Breast epithelium (tissue), 4 donors: Measurements from ENCODE around the gene SBNO1. TPM values are rescaled to one million over a fixed set of nuclear protein-coding genes. Genes with fewer than 3 reads are reported as not detected.

Experiments
- DNase-seq, 2 donors: peaks; one replicate each; pipeline ENCODE4 v3.0.0-alpha.2; 2019; ENCODE audit warnings: low spot score in 2 of 2
- H3K27ac ChIP-seq, 2 donors: fragments of 200-600 bp; sonication (generic) in 1 of 2; one replicate each; pipeline ENCODE4 v1.5.1; 2016 to 2019; ENCODE audit warnings: mild to moderate bottlenecking in 1 of 2
- H3K27me3 ChIP-seq, 2 donors: fragments of 200-600 bp; sonication (generic) in 1 of 2; one replicate each; pipeline versions ENCODE4 v1.5.1 to v1.6.0; 2017 to 2019; ENCODE audit warnings: control low read depth in 1 of 2, mild to moderate bottlenecking in 1 of 2
- H3K36me3 ChIP-seq: fragments of 200-600 bp; one replicate; pipeline ENCODE4 v1.5.1; 2019
- H3K4me1 ChIP-seq, 2 donors: fragments of 200-600 bp; sonication (generic); one replicate each; pipeline ENCODE4 v1.5.1; 2016 to 2019; ENCODE audit warnings: control low read depth in 1 of 2
- H3K4me3 ChIP-seq, 3 donors: fragments of 200-600 bp; sonication (generic); 1 replicate in 2 of 3; 2 replicates in 1 of 3; pipeline ENCODE4 v1.5.1; 2016 to 2019; ENCODE audit warnings: mild to moderate bottlenecking in 3 of 3, moderate library complexity in 2 of 3
- H3K9me3 ChIP-seq, 2 donors: fragments of 200-600 bp; sonication (generic) in 1 of 2; one replicate each; pipeline ENCODE4 v1.5.1; 2016 to 2019; ENCODE audit warnings: control low read depth in 1 of 2
- CTCF ChIP-seq, 3 donors: fragments of 450-650 bp; IDR thresholded peaks; one replicate each; pipeline ENCODE4 v1.5.1; 2016 to 2017; ENCODE audit warnings: antibody characterized with exemption in 3 of 3, mild to moderate bottlenecking in 3 of 3, moderate library complexity in 3 of 3
- POLR2A ChIP-seq: fragments of 450-650 bp; IDR thresholded peaks from one replicate; pipeline ENCODE4 v1.6.1; 2016; ENCODE audit warnings: antibody characterized with exemption, mild to moderate bottlenecking, moderate library complexity
- POLR2AphosphoS5 ChIP-seq, 3 donors: sonication (generic); formaldehyde crosslinking; IDR thresholded peaks; one replicate each; pipeline ENCODE4 v1.6.1; 2017; ENCODE audit warnings: antibody characterized with exemption in 3 of 3
- intact Hi-C: fragments of 100-400 bp; cut with DNase I; formaldehyde crosslinking; loops from one replicate; pipeline ENCODE4 v1.15.1; 2023; ENCODE audit warnings: low total_unique reads
- total RNA-seq, 3 donors: library from RNA; depleted of rRNA; stranded (reverse); fragments of >200 nt; gene quantifications; one replicate each; pipeline ENCODE4 v1.1.0, GENCODE V29; 2016

Gene SBNO1
- total RNA-seq, 3 donors from 2014 or later: 20.3 to 31.0 (median 22.9) TPM

GRCh38 chr12:123390498-123391426 lies 26.1 kb upstream of the SBNO1 start:
- no peak for DNase-seq
- no peaks in the 10 kb centered on the region for H3K27me3 ChIP-seq
- H3K27ac ChIP-seq: peak overlapping the region; percentile 75 to 80
- no peaks in the 10 kb centered on the region for H3K9me3 ChIP-seq
- intact Hi-C loops: no loop called here
- H3K4me3 ChIP-seq: peak overlapping the region; percentile 63 to 77 (median 71)
- H3K36me3 ChIP-seq: no peaks in the 10 kb centered on the region
- H3K4me1 ChIP-seq: peaks cover 0 to 9% of the 10 kb centered on the region in 2 donors
- TF ChIP-seq CTCF (IDR thresholded peaks at IDR 0.05) (no peak), POLR2A (no peak), POLR2AphosphoS5 (IDR thresholded peaks at IDR 0.05) (no peak)

GRCh38 chr12:123389560-123390351 lies 25.1 kb upstream of the SBNO1 start:
- no peak for TF ChIP-seq POLR2A
- no peak for TF ChIP-seq CTCF (IDR thresholded peaks at IDR 0.05)
- no peak for TF ChIP-seq POLR2AphosphoS5 (IDR thresholded peaks at IDR 0.05)
- peak overlapping the region; percentile 63 to 77 (median 71) for H3K4me3 ChIP-seq
- peak overlapping the region; percentile 75 to 80 for H3K27ac ChIP-seq
- H3K4me1 ChIP-seq: peaks cover 3 to 9% of the 10 kb centered on the region in 2 donors
- intact Hi-C loops: loop anchor here (10.0 kb wide), 1 partner anchor 85 kb away; no protein-coding TSS in a partner anchor
- no peak for DNase-seq
- no peaks in the 10 kb centered on the region for H3K36me3 ChIP-seq
- H3K9me3 ChIP-seq: no peaks in the 10 kb centered on the region
- H3K27me3 ChIP-seq: no peaks in the 10 kb centered on the region

- intact Hi-C loops: loop anchor here (10.0 kb wide), 1 partner anchor 86 kb away; no protein-coding TSS in a partner anchor
- DNase-seq: no peak
- no peak for TF ChIP-seq POLR2A
- no peak for TF ChIP-seq POLR2AphosphoS5 (IDR thresholded peaks at IDR 0.05)
- TF ChIP-seq CTCF (IDR thresholded peaks at IDR 0.05): no peak
- Histone ChIP-seq H3K27ac (peak overlapping the region; percentile 75 to 95), H3K36me3 (no peaks in the 10 kb centered on the region), H3K27me3 (no peaks in the 10 kb centered on the region), H3K4me1 (peaks cover 6 to 9% of the 10 kb centered on the region in 2 donors), H3K9me3 (no peaks in the 10 kb centered on the region), H3K4me3 (peak overlapping the region; percentile 63 to 77 (median 71))
These were observed 24.4 kb upstream of the SBNO1 start for GRCh38 chr12:123388951-123389559.

- H3K4me3 ChIP-seq: peak overlapping the region; percentile 43 to 77 (median 71)
- DNase-seq: peak; percentile 69 to 71
- H3K36me3 ChIP-seq: no peaks in the 10 kb centered on the region
- intact Hi-C loops: loop anchor here (10.0 kb wide), 1 partner anchor 86 kb away; no protein-coding TSS in a partner anchor
- H3K9me3 ChIP-seq: no peaks in the 10 kb centered on the region
- H3K27me3 ChIP-seq: no peaks in the 10 kb centered on the region
- peak overlapping the region; percentile 82 to 95 for H3K27ac ChIP-seq
- TF ChIP-seq CTCF (IDR thresholded peaks at IDR 0.05) (no peak), POLR2AphosphoS5 (IDR thresholded peaks at IDR 0.05) (peak in 2 of 3 donors; percentile 36 to 53), POLR2A (no peak)
- H3K4me1 ChIP-seq: peaks cover 6 to 9% of the 10 kb centered on the region in 2 donors
These were observed 23.7 kb upstream of the SBNO1 start for GRCh38 chr12:123388177-123388950.
